Activated CD4-positive, CD25-positive, alpha-beta regulatory T cell treated with anti-CD3 and anti-CD28 coated beads, Interleukin-2, amount 50 U/mL, for 16 hours (primary cell): Measurements from ENCODE around the gene ETV6.

Experiments
- DNase-seq: peaks from one replicate; pipeline ENCODE4 v3.0.0-alpha.2; 2020; ENCODE audit warnings: low read depth, low spot score

ETV6 gene

DNA sequence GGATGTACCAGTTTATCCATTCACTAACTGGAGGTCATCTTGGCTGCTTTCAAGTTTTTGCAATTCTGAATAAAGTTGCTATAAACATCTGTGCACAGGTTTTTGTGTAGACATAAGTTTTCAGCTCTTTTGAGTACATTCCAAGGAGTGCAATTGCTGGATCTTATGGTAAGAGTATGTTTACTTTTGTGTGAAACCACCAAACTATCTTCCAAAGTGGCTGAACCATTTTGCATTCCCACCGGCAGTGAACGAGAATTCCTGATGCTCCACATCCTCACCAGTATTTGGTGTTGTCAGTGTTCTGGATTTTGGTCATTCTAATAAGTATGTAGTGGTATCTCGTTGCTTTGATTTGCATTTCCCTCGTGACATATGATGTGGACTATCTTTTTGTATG, 270.8 kb downstream of the ETV6 start:
- no peak for DNase-seq

GRCh38 chr12:11922361-11922760, 272.9 kb downstream of the ETV6 start:
- DNase-seq = no peak

GRCh38 chr12:11923067-11923466, 273.6 kb downstream of the ETV6 start:
- no peak for DNase-seq

- DNase-seq = no peak
Observed at GRCh38 chr12:11927286-11927935, 277.9 kb downstream of the ETV6 start.

DNA sequence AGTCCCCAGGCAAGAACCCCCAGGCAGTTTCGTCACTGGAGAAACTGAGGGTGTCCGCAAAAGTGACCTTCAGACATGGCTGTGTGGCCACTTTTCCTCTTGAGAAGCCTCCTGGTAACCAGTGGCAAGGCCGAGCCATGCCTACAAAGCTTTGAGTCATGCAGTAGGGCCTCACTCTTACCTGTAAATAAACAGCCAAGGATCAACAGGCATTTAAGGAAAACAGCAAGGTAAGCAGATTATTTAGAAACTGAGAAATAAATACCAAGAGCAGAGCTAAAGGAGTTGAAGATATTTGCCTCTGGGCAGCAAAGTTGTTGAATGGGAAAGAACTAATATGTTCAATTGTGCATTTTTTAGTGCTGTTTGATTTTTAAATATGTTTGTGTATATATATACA, 280.2 kb downstream of the ETV6 start:
- DNase-seq = no peak

GRCh38 chr12:11939223-11939622, 289.7 kb downstream of the ETV6 start:
- DNase-seq = no peak

GRCh38 chr12:11941606-11942337, 292.3 kb downstream of the ETV6 start:
- DNase-seq = no peak

- no peak for DNase-seq
Observed at GRCh38 chr12:11943919-11944700, 294.6 kb downstream of the ETV6 start.
